Measurements from ENCODE around the gene EEF1AKMT2. TPM values are rescaled to one million over a fixed set of nuclear protein-coding genes. Genes with fewer than 3 reads are reported as not detected.

The EEF1AKMT2 gene
- total and polyA plus RNA-seq, 2 donors from 2014 or later, result 18.0 to 20.5 TPM

DNA sequence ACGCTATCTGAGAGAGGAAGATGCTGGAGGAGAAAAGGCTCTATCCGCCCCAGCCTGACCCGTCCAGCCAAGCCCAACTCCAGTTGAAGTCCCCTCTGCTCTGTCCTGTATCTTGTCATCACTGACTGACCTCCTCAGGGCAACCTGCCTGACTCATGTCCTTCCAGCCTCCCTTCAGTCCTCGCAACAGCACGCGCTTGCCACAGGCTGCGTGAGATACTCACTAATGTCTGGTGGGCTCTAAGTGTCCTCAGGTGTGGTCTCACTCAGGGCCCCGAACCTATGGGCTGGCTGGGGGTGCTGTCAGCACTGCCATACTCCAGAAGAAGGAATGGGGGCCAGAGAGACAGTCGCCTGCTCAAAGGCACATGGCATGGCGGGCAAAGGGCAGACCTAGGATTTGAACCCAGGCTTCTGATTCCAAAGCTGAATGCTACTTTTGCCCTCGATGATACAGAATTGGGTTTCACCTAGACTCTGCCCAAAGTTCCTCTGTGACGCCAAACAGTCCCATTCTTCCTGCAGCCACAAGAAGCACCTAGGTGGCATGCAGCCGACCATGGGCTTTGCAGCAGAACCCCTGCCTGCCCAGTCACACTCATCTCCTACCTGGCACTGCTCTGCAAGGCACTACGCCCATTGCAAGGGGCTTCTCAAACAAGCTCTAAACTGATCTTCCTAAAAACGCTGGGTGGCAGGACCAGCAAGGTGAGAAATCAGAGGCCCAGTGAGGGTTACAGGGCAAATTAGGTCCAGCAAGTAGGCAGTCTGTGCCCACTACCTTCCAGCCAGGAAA lies 56.0 kb downstream of the EEF1AKMT2 start:
- DNase-seq (peak in 3 of 5 donors; percentile 6 to 55 (median 39)), FAIRE-seq (no peak)
- Histone ChIP-seq H3K4me1 (ENCODE audit: control insufficient read depth in 2 of 3, insufficient read depth in 2 of 3, low read depth in 1 of 3, low read length in 3 of 3) (peaks cover 12 to 91% (median 89%) of the 10 kb centered on the region in 3 donors), H3K9me3 (ENCODE audit: control insufficient read depth in 2 of 3, insufficient read depth in 1 of 3, low read length in 3 of 3) (no peaks in the 10 kb centered on the region), H3K27me3 (ENCODE audit: control insufficient read depth, insufficient read depth, low read length) (no peaks in the 10 kb centered on the region), H3K9ac (ENCODE audit: low read length in 3 of 3) (peak overlapping the region in 2 of 3 donors; percentile 17 to 72), H3K36me3 (ENCODE audit: control insufficient read depth in 2 of 3, insufficient read depth in 3 of 3, low read length in 3 of 3) (no peaks in the 10 kb centered on the region), H3K4me3 (ENCODE audit: low read length in 3 of 3) (peak overlapping the region in 1 of 3 donors; percentile 26), H3K27ac (ENCODE audit: low read depth in 2 of 2, low read length in 2 of 2) (peak overlapping the region; percentile 86 to 95)
- intact Hi-C loops (cut with DNase I), result no loop called here
- TF ChIP-seq, protein P1, sequence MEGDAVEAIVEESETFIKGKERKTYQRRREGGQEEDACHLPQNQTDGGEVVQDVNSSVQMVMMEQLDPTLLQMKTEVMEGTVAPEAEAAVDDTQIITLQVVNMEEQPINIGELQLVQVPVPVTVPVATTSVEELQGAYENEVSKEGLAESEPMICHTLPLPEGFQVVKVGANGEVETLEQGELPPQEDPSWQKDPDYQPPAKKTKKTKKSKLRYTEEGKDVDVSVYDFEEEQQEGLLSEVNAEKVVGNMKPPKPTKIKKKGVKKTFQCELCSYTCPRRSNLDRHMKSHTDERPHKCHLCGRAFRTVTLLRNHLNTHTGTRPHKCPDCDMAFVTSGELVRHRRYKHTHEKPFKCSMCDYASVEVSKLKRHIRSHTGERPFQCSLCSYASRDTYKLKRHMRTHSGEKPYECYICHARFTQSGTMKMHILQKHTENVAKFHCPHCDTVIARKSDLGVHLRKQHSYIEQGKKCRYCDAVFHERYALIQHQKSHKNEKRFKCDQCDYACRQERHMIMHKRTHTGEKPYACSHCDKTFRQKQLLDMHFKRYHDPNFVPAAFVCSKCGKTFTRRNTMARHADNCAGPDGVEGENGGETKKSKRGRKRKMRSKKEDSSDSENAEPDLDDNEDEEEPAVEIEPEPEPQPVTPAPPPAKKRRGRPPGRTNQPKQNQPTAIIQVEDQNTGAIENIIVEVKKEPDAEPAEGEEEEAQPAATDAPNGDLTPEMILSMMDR (IDR thresholded peaks at IDR 0.05; ENCODE audit: borderline replicate concordance, extremely low read depth, insufficient read depth), result no peak

DNA sequence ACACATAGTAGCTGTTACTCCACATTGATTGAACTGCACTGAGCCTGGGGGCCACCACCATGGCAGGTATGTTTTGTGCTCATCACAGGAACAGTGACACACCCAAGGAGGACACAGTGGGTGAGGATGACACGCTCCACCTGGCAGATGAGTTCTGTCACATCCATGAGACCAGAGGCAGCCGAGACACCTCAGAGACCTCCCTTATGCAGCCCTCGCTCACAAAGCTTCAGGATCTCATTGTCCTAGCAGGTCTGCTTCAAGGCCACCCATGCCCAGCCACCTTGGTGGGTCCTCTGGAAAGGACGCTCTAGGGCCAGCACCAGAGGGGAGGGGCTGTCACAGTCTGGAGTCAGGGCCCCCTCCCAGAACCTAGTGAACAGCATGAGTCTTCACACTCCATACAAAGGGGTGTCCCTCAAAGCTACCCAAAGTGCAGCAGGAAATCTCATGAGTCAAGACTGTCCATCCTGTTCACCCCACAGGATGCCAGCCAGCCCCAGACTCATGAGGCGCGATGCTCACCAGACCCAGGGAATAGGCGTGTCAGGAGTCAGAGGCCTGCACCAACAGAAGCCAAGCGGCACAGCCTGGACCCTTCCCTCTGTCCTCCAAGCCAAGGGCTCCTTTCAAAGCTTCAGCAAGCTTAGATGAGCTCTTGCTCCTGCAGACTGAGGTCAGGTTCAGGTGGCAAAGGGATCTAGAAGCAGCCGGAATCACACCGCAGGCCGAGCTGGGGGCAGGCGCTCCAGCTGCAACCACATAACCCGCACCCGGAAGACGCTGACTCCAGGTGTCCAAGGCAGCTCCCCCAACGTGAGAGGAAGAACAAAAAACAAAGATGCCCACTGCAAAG lies 57.1 kb downstream of the EEF1AKMT2 start:
- TF ChIP-seq, protein P1 (IDR thresholded peaks at IDR 0.05; ENCODE audit: borderline replicate concordance, extremely low read depth, insufficient read depth), result no peak
- Histone ChIP-seq H3K9ac (ENCODE audit: low read length in 3 of 3) (peak overlapping the region in 1 of 3 donors; percentile 72), H3K4me3 (ENCODE audit: low read length in 3 of 3) (peak overlapping the region in 2 of 3 donors; percentile 8 to 26), H3K9me3 (ENCODE audit: control insufficient read depth in 2 of 3, insufficient read depth in 1 of 3, low read length in 3 of 3) (no peaks in the 10 kb centered on the region), H3K36me3 (ENCODE audit: control insufficient read depth in 2 of 3, insufficient read depth in 3 of 3, low read length in 3 of 3) (peaks cover 0 to 3% (median 0%) of the 10 kb centered on the region in 3 donors), H3K27me3 (ENCODE audit: control insufficient read depth, insufficient read depth, low read length) (no peaks in the 10 kb centered on the region), H3K27ac (ENCODE audit: low read depth in 2 of 2, low read length in 2 of 2) (peak overlapping the region; percentile 86 to 95), H3K4me1 (ENCODE audit: control insufficient read depth in 2 of 3, insufficient read depth in 2 of 3, low read depth in 1 of 3, low read length in 3 of 3) (peaks cover 12 to 91% (median 89%) of the 10 kb centered on the region in 3 donors)
- no peak for FAIRE-seq
- intact Hi-C loops (cut with DNase I), result no loop called here
- DNase-seq, result peak in 3 of 5 donors; percentile 15 to 54 (median 36)

DNA sequence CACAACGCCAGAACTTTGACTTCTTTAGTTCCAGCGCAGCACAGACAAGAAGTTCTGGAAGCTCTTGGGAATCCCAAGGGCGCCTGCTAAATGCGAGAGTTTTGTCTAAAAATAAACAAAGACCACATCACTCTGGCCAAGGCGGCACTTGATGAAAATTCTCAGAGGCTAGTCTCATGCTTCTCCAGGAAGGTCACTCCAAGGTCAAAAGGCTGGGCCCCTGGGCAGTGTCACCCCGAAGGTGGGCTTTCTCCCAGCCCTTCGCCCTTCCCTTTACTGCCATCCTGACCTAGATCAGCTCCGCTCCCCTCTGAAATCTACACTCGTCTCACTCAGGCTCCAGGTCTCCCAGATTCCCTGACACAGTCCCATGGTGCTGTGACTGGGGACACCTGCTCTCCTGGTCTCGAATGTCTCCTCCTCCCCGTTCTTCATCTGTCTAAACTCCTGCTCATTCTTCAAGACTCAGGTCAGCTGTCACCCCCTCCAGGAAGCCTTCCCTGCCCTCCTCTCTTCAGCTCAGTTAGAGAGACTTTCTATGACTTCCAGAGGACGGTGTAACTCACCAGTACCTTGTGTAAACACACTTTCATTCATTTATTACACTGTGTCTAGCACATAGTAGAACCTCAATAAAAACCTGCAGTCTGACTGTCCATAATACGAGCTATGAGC lies 58.0 kb downstream of the EEF1AKMT2 start:
- DNase-seq (peak in 3 of 5 donors; percentile 10 to 50 (median 39)), FAIRE-seq (no peak)
- Histone ChIP-seq H3K4me3 (ENCODE audit: low read length in 3 of 3) (peak overlapping the region in 1 of 3 donors; percentile 12), H3K4me1 (ENCODE audit: control insufficient read depth in 2 of 3, insufficient read depth in 2 of 3, low read depth in 1 of 3, low read length in 3 of 3) (peaks cover 7 to 90% (median 87%) of the 10 kb centered on the region in 3 donors), H3K36me3 (ENCODE audit: control insufficient read depth in 2 of 3, insufficient read depth in 3 of 3, low read length in 3 of 3) (peaks cover 0 to 3% (median 0%) of the 10 kb centered on the region in 3 donors), H3K9ac (ENCODE audit: low read length in 3 of 3) (peak overlapping the region in 2 of 3 donors; percentile 41 to 72), H3K9me3 (ENCODE audit: control insufficient read depth in 2 of 3, insufficient read depth in 1 of 3, low read length in 3 of 3) (no peaks in the 10 kb centered on the region), H3K27ac (ENCODE audit: low read depth in 2 of 2, low read length in 2 of 2) (peak overlapping the region; percentile 86 to 95), H3K27me3 (ENCODE audit: control insufficient read depth, insufficient read depth, low read length) (no peaks in the 10 kb centered on the region)
- intact Hi-C loops (cut with DNase I), result no loop called here
- TF ChIP-seq, protein P1 (IDR thresholded peaks at IDR 0.05; ENCODE audit: borderline replicate concordance, extremely low read depth, insufficient read depth), result no peak

Data from kidney (tissue), 14 donors.